ENCODE results near the gene LY6G6F. TPM values are rescaled to one million over a fixed set of nuclear protein-coding genes. Genes with fewer than 3 reads are reported as not detected.

The LY6G6F gene
- total and polyA plus RNA-seq, 2 of the 13 experiments (the other 11 are each of a cell fraction or from before 2014, with no cell fraction given) = not detected

DNA sequence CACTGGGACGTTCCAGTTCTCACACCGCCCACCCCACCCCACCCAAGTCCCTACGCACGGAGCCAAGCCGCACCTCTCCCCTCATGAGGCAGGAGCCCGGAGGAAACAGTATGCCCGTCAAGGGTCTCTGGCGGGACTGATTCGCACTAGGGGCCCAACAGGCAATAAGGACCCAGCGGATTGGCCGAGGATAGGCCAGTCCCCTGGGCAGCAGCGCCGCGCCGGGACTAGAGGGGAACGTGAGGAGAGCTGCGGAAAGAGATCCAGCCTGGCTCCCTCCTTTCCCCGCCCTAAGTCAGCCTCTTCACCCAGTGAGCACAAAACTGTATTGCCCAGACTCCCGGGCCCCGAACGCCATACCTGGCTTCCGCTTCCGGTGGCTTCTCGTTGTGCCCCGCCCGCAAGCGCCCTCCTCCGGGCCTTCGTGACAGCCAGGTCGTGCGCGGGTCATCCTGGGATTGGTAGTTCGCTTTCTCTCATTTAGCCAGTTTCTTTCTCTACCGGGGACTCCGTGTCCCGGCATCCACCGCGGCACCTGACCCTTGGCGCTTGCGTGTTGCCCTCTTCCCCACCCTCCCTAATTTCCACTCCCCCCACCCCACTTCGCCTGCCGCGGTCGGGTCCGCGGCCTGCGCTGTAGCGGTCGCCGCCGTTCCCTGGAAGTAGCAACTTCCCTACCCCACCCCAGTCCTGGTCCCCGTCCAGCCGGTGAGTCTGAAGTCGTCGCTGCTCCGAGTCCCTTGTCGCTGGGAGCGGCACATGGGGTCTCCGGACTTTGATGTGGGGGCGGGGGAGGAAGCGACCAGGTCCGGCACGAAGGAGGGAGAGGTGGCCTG, 40.9 kb upstream of the LY6G6F start, which contains the start of gene CSNK2B (continued):
- TF ChIP-seq PCBP2 (optimal IDR thresholded peaks at IDR 0.05; ENCODE audit: low read depth, low read length, poor library complexity, severe bottlenecking) = no peak
- TF ChIP-seq, protein P1, sequence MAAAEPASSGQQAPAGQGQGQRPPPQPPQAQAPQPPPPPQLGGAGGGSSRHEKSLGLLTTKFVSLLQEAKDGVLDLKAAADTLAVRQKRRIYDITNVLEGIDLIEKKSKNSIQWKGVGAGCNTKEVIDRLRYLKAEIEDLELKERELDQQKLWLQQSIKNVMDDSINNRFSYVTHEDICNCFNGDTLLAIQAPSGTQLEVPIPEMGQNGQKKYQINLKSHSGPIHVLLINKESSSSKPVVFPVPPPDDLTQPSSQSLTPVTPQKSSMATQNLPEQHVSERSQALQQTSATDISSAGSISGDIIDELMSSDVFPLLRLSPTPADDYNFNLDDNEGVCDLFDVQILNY (CRISPR knock-in tag; conservative IDR thresholded peaks at IDR 0.05) = no peak
- no peak for TF ChIP-seq ZNF382 (CRISPR knock-in tag; IDR thresholded peaks at IDR 0.05; ENCODE audit: borderline replicate concordance)
- TF ChIP-seq FOXO1 (CRISPR knock-in tag; IDR thresholded peaks at IDR 0.05) = peak; percentile 32; the same call in 1 of the 2 replicates
- TF ChIP-seq ZNF441 (CRISPR knock-in tag; IDR thresholded peaks at IDR 0.05; ENCODE audit: borderline replicate concordance) = no peak
- TF ChIP-seq ZNF572 (CRISPR knock-in tag; IDR thresholded peaks at IDR 0.05) = peak; percentile 80; the same call in 1 of the 2 replicates
- TF ChIP-seq ZNF496 (CRISPR knock-in tag; IDR thresholded peaks at IDR 0.05; ENCODE audit: insufficient replicate concordance) = no peak
- 0 out of 2 replicates have a peak, but pooled peaks have one; percentile 30 for TF ChIP-seq KLF11 (CRISPR knock-in tag; IDR thresholded peaks at IDR 0.05)
- peak; percentile 92 for TF ChIP-seq GATAD1 (CRISPR knock-in tag; IDR thresholded peaks at IDR 0.05)
- TF ChIP-seq LCORL (IDR thresholded peaks at IDR 0.05) = peak; percentile 47; the same call in 1 of the 2 replicates
- no peak for TF ChIP-seq LCORL (CRISPR knock-in tag; IDR thresholded peaks at IDR 0.05)
- TF ChIP-seq CREBL2 (CRISPR knock-in tag; IDR thresholded peaks at IDR 0.05; ENCODE audit: borderline replicate concordance) = no peak; the same call in 1 of the 2 replicates
- TF ChIP-seq HNRNPH1 (optimal IDR thresholded peaks at IDR 0.05; ENCODE audit: low read depth, low read length) = peak; percentile 83
- TF ChIP-seq ZNF850 (CRISPR knock-in tag; conservative IDR thresholded peaks at IDR 0.05) = no peak
- peak; percentile 84; the same call in 1 of the 2 replicates for TF ChIP-seq CHCHD3 (CRISPR knock-in tag; IDR thresholded peaks at IDR 0.05)
- no peak for TF ChIP-seq ZNF343 (CRISPR knock-in tag; IDR thresholded peaks at IDR 0.05)
- no peak for TF ChIP-seq ZNF432 (CRISPR knock-in tag; IDR thresholded peaks at IDR 0.05; ENCODE audit: borderline replicate concordance)
- TF ChIP-seq ZNF33B (CRISPR knock-in tag; IDR thresholded peaks at IDR 0.05) = no peak; the same call in 1 of the 2 replicates
- TF ChIP-seq ZC3H4 (CRISPR knock-in tag; IDR thresholded peaks at IDR 0.05; ENCODE audit: borderline replicate concordance) = no peak; the same call in 1 of the 2 replicates
- no peak for TF ChIP-seq ZFAT (CRISPR knock-in tag; conservative IDR thresholded peaks at IDR 0.05)
- TF ChIP-seq ATAD3A (CRISPR knock-in tag; IDR thresholded peaks at IDR 0.05) = 0 out of 2 replicates have a peak, but pooled peaks have one; percentile 38
- peak; percentile 85 for TF ChIP-seq ZNF891 (CRISPR knock-in tag; IDR thresholded peaks at IDR 0.05)
- no peak for TF ChIP-seq WIZ (CRISPR knock-in tag; IDR thresholded peaks at IDR 0.05)
- TF ChIP-seq, protein P2, sequence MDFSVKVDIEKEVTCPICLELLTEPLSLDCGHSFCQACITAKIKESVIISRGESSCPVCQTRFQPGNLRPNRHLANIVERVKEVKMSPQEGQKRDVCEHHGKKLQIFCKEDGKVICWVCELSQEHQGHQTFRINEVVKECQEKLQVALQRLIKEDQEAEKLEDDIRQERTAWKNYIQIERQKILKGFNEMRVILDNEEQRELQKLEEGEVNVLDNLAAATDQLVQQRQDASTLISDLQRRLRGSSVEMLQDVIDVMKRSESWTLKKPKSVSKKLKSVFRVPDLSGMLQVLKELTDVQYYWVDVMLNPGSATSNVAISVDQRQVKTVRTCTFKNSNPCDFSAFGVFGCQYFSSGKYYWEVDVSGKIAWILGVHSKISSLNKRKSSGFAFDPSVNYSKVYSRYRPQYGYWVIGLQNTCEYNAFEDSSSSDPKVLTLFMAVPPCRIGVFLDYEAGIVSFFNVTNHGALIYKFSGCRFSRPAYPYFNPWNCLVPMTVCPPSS (IDR thresholded peaks at IDR 0.05) = no peak
- no peak; the same call in 1 of the 2 replicates for TF ChIP-seq ZNF740 (CRISPR knock-in tag; IDR thresholded peaks at IDR 0.05)
